ENCODE measurements around the gene RAP1GAP2. TPM values are rescaled to one million over a fixed set of nuclear protein-coding genes. Genes with fewer than 3 reads are reported as not detected.
"Not testable (repeated sequence)": the region's sequence is repeated elsewhere in the genome, so short reads cannot be mapped to it uniquely, and the experiment has no call there.

RAP1GAP2 gene
- polyA plus RNA-seq, 3 donors = 1.5 to 48.4 (median 6.1) TPM

DNA sequence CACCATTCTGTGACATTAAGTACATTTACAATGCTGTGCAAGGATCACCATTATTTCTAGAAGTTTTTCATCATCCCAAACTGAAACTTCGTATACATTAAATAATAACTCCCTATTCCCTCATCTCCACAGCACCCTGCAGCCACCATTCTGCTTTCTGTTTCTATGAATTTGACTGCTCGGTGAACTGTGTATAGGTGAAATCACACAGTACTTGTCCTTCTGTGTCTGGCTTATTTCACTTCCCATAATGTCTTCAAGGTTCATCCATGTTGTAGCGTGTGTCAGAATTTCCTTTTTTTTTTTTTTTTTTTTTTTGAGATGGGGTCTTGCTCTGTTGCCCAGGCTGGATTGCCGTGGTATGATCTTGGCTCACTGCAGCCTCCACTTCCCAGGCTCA is 20.4 kb downstream of the RAP1GAP2 start:
- Histone ChIP-seq H3K4me3 (replicated peaks in 1 of 3; ENCODE audit: low read depth in 2 of 3, low read length in 3 of 3) (no peak overlapping the region), H3K27ac (ENCODE audit: low read depth in 1 of 2, low read length in 2 of 2) (no peak overlapping the region), H4K20me1 (ENCODE audit: insufficient read depth, low read length) (peaks cover 96% of the 10 kb centered on the region), H3K9ac (ENCODE audit: insufficient read depth, low read length, poor library complexity, severe bottlenecking) (no peak overlapping the region), H3K79me2 (ENCODE audit: insufficient read depth, low read length) (peaks cover 87% of the 10 kb centered on the region), H3K27me3 (ENCODE audit: control insufficient read depth in 2 of 2, insufficient read depth in 2 of 2, low read length in 2 of 2) (no peaks in the 10 kb centered on the region), H3K4me2 (replicated peaks; ENCODE audit: extremely low read depth, low read length, poor library complexity, severe bottlenecking) (no peak overlapping the region), H2AFZ (ENCODE audit: insufficient read depth, low read depth, low read length, poor library complexity, severe bottlenecking) (no peak overlapping the region), H3K36me3 (replicated peaks in 1 of 2; ENCODE audit: control insufficient read depth in 1 of 2, insufficient read depth in 2 of 2, low read length in 2 of 2) (peaks cover 2% of the 10 kb centered on the region in 2 donors), H3K4me1 (ENCODE audit: control insufficient read depth in 1 of 2, insufficient read depth in 2 of 2, low read length in 2 of 2) (peaks cover 48 to 60% of the 10 kb centered on the region in 2 donors), H3K9me3 (replicated peaks in 1 of 2; ENCODE audit: control insufficient read depth in 1 of 2, insufficient read depth in 1 of 2, low read length in 2 of 2) (no peaks in the 10 kb centered on the region)
- Mint-ChIP-seq H3K36me3 (peaks cover 21 to 46% of the 10 kb centered on the region in 2 donors), H3K4me3 (no peak overlapping the region), H3K9me3 (no peaks in the 10 kb centered on the region), H3K4me1 (peaks cover 65% of the 10 kb centered on the region), H3K27me3 (ENCODE audit: low read depth in 3 of 3) (peaks cover 0 to 2% (median 0%) of the 10 kb centered on the region in 3 donors), H3K27ac (no peak overlapping the region)
- DNase-seq = no peak
- WGBS (ENCODE audit: insufficient coverage) = no CpG with 5 or more reads among the region's 4 CpGs
- TF ChIP-seq, protein P1, sequence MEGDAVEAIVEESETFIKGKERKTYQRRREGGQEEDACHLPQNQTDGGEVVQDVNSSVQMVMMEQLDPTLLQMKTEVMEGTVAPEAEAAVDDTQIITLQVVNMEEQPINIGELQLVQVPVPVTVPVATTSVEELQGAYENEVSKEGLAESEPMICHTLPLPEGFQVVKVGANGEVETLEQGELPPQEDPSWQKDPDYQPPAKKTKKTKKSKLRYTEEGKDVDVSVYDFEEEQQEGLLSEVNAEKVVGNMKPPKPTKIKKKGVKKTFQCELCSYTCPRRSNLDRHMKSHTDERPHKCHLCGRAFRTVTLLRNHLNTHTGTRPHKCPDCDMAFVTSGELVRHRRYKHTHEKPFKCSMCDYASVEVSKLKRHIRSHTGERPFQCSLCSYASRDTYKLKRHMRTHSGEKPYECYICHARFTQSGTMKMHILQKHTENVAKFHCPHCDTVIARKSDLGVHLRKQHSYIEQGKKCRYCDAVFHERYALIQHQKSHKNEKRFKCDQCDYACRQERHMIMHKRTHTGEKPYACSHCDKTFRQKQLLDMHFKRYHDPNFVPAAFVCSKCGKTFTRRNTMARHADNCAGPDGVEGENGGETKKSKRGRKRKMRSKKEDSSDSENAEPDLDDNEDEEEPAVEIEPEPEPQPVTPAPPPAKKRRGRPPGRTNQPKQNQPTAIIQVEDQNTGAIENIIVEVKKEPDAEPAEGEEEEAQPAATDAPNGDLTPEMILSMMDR (IDR thresholded peaks at IDR 0.05) = no peak
- intact Hi-C loops (cut with micrococcal nuclease) = no loop called here

DNA sequence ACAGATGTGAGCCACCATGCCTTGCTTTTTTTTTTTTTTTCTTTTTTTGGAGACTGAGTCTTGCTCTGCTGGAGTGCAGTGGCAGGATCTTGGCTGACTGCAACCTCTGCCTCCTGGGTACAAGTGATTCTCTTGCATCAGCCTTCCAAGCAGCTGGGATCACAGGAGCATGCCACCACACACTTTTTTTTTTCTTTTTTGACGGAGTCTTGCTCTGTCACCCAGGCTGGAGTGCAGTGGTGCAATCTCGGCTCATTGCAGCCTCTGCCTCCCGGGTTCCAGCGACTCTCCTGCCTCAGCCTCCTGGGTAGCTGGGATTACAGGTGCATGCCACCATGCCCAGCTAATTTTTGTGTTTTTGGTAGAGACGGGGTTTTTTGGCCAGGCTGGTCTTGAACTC is 23.1 kb downstream of the RAP1GAP2 start:
- H3K27me3 ChIP-seq (ENCODE audit: control insufficient read depth in 2 of 2, insufficient read depth in 2 of 2, low read length in 2 of 2); H3K27me3 Mint-ChIP-seq (ENCODE audit: low read depth in 3 of 3); H3K27ac ChIP-seq (ENCODE audit: low read depth in 1 of 2, low read length in 2 of 2); H2AFZ ChIP-seq (ENCODE audit: insufficient read depth, low read depth, low read length, poor library complexity, severe bottlenecking); H3K9ac ChIP-seq (ENCODE audit: insufficient read depth, low read length, poor library complexity, severe bottlenecking); H3K9me3 Mint-ChIP-seq; H3K4me3 ChIP-seq (replicated peaks in 1 of 3; ENCODE audit: low read depth in 2 of 3, low read length in 3 of 3); H3K4me3 Mint-ChIP-seq; DNase-seq; intact Hi-C loops (cut with micrococcal nuclease); H3K4me2 ChIP-seq (replicated peaks; ENCODE audit: extremely low read depth, low read length, poor library complexity, severe bottlenecking); H3K9me3 ChIP-seq (replicated peaks in 1 of 2; ENCODE audit: control insufficient read depth in 1 of 2, insufficient read depth in 1 of 2, low read length in 2 of 2): not testable (repeated sequence)
- peaks cover 81% of the 10 kb centered on the region for H3K79me2 ChIP-seq (ENCODE audit: insufficient read depth, low read length)
- Mint-ChIP-seq H3K27ac (peak overlapping the region in 1 of 7 donors; percentile 23), H3K4me1 (peaks cover 48% of the 10 kb centered on the region), H3K36me3 (peaks cover 23 to 50% of the 10 kb centered on the region in 2 donors)
- 17% methylated on average over 2 of the region's 5 CpGs for WGBS (ENCODE audit: insufficient coverage)
- peaks cover 15 to 17% of the 10 kb centered on the region in 2 donors for H3K36me3 ChIP-seq (replicated peaks in 1 of 2; ENCODE audit: control insufficient read depth in 1 of 2, insufficient read depth in 2 of 2, low read length in 2 of 2)
- H4K20me1 ChIP-seq (ENCODE audit: insufficient read depth, low read length) = peaks cover 90% of the 10 kb centered on the region
- peaks cover 26 to 35% of the 10 kb centered on the region in 2 donors for H3K4me1 ChIP-seq (ENCODE audit: control insufficient read depth in 1 of 2, insufficient read depth in 2 of 2, low read length in 2 of 2)

All from CD14-positive monocyte (primary cell).